ENCODE data around the gene CISD3.

- TF ChIP-seq POLR2A (IDR thresholded peaks at IDR 0.05), result peak; percentile 44
- no peak for TF ChIP-seq CTCF (IDR thresholded peaks at IDR 0.05)
- TF ChIP-seq POLR2AphosphoS5 (IDR thresholded peaks at IDR 0.05), result peak in 1 of 3 donors; percentile 25
Measured at GRCh38 chr17:38748149-38748891, 18.2 kb downstream of the CISD3 start, which contains the start of gene PCGF2.
